Mesenteric fat pad (tissue), 1 donor: ENCODE measurements around the gene RFC2. TPM values are rescaled to one million over a fixed set of nuclear protein-coding genes. Genes with fewer than 3 reads are reported as not detected.
"Not testable (repeated sequence)": the region's sequence is repeated elsewhere in the genome, so short reads cannot be mapped to it uniquely, and the experiment has no call there.

Experiments used
- DNase-seq: peaks from one replicate; pipeline ENCODE4 v3.0.0-alpha.2; 2020; ENCODE audit warnings: low spot score
- total RNA-seq: library from RNA; stranded (reverse); fragmentation: NEBNext Ultra II Directional; extraction: Animal tissue kit (Norgen Biotek cat#: 25700); gene quantifications from one replicate; pipeline ENCODE4 v1.2.1, GENCODE V29; 2021
- donor health status: DM: yes; HTN: yes; CAD: no.

The RFC2 gene
- total RNA-seq, 1 donor from 2014 or later, result 16.9 TPM

DNA sequence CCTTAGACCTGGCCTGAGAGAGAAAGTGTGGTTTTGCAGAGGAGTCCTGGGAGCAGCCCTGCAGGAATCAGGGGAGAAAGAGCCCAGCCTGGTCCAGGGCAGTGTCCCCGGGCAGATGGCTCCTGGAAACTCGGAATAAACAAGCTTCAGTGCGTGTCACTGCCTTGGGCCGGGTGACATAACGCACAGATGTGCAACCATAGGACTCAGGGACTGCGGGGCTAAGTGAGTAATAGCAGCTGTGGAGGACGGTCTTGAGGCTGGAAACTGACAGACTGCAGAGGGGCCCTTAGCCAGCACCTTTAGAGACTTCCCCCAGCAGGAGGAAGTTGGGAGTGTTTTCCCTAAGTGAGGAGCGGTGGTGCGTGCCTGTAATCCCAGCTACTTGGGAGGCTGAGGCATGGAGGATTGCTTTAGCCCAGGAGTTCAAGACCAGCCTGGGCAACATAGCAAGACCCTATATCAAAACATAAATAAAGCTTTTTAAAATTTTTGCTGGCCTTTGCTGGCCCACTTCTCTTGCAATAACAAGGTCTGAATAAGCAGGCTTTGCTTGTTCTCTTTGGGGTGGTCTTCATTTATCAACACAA lies 29.8 kb upstream of the RFC2 start:
- no peak for DNase-seq

DNA sequence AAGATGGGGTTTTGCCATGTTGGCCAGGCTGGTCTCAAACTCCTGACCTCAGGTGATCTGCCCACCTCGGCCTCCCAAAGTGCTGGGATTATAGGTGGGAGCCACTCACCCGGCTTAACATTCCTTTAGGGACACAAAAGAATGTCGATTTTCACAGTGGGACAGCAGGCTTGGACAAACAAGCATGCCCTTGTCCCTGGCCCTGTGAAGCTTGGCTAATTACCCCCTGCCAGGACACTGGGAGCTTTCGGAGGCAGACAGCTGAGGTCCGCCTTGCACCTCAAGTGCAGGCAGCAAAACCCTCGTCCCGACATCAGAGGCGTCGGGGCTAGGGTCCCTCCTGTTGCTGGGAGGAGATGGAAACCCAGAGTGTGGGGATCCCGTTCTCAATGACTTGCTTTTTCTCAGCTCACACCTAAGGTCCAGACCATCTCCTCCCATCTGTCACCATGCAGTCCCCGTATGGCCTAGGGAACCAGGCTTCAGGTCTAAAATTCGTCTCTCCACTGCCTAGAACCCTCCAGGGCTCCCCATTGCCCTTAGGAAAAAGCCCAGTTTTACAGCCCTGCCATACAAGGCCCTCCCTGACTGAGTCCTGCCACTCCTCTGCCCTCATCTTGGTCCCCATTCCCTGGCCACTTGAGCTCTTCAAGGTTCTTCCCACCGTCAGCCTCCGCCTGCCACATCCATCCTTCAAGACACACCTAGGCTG lies 28.7 kb upstream of the RFC2 start:
- DNase-seq, result no peak

GRCh38 chr7:74280985-74281384 lies 26.8 kb upstream of the RFC2 start:
- no peak for DNase-seq

DNA sequence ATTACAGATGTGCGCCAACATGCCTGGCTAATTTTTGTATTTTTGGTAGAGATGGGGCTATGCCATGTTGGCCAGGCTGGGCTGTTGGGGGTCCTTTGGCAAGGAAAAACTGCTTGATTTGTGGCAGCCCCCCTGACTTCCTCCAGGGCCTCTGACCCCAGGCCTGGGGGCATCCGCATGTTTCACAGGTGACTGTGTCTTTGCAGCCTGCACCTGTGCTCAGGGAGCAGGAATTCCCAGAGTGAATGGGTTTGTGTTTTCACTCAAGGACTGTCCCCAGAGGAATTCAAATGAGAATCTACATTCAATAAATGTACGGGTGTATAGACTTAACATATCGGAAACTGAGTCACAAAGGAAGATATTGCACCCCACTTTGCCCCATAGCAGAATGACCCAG lies 23.4 kb upstream of the RFC2 start:
- DNase-seq, result no peak

DNA sequence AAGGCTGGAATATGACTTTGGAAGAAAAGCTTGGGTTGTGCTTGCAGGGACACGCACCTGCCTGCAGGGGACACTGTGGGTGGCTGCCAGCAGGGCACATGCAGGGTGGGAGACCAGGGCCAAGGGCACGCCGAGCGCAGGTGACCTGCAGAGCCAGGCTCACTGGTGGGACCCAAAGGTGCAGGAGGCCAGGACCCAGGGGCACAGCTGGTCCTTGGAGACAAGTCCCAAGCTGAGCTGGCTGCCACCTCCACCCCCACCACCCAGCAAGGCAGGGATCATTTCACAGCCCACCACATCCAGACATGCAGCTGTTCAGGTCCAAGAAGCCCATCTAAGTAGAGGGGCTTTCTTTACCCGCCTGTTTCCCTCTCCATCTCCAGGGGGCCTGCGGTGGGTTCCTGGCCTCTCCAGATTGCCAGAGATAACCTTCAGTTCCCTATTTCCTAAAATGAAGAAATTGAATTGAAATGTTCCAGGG lies 21.2 kb upstream of the RFC2 start:
- no peak for DNase-seq

- DNase-seq, result no peak
Measured at GRCh38 chr7:74272305-74273038, 18.3 kb upstream of the RFC2 start.

DNA sequence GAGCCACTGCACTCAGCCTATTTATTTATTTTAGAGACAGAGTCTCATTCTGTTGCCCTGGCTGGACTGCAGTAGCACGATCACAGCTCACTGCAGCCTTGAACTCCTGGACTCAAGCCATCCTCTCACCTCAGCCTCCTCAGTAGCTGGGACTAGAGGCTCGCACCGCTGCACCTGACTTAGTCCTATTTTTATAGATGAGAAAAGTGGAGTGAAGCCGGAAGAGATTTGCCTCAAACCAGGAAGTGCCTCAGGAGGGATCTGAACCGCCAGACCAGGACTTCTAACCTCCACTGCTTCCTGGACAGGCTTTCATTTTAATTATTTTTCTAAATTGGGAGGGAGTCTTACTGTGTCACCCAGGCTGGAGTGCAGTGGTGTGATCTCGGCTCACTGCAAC lies 17.5 kb upstream of the RFC2 start:
- DNase-seq, result no peak

DNA sequence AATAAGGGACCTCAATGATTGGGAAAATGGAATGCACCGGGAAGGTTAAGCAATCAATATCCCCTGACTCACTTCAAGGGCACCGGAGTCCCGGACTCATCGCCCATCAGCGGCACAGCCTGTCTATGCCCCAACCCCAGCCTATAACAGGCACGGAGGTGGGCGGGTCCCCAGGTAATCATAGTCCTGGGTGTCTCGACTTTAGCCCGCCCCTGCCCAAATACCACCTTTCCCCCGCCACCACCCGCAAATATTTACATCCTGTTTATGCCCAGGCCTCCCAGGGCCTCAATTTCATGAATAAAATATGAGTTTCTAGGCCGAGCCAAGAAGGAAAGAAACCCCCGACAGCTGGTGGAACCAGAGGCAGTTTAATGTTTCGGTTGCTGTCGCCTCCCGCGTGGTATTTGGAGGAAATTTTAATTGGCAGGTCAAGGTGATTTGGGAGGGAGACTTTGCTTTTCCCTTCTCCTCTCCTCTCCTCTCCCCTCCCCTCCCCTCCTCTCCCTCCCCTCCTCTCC lies 15.6 kb upstream of the RFC2 start:
- no peak for DNase-seq

GRCh38 chr7:74267756-74268565 lies 13.8 kb upstream of the RFC2 start:
- DNase-seq, result no peak

DNA sequence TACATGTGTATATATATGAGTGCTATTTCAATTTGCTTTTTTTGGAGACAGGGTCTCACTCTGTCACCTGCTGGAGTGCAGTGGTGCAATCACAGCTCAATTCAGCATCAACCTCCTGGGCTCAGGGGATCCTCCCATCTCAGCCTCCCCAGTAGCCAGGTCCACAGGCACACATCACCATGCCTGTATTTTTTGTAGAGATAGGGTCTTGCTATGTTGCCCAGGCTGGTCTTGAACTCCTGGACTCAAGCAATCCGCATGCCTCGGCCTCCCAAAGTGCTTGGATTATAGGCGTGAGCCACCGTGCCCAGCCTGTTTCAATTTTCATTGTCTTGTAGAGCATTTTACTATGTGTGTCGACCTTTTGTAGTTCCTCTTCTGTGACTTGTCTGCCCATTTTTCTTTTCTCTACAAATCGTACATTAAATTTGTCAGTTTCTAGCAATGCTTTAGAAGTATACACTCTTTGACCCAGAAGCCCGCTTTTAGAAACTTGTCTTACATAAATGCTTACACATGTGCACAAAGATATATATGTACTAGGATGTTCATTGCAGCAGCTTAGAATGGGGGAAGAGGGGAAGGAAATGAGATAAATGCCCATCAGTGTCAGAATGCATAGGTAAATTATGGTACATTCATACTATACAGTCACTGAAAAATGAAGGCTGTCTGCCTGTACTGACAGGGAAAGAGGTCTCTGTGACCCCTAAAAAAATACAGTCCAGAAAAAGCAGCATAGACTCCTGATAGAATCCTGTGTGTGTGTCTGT lies 12.2 kb upstream of the RFC2 start:
- DNase-seq, result no peak

GRCh38 chr7:74263399-74264120 lies 9.4 kb upstream of the RFC2 start:
- DNase-seq, result no peak

DNA sequence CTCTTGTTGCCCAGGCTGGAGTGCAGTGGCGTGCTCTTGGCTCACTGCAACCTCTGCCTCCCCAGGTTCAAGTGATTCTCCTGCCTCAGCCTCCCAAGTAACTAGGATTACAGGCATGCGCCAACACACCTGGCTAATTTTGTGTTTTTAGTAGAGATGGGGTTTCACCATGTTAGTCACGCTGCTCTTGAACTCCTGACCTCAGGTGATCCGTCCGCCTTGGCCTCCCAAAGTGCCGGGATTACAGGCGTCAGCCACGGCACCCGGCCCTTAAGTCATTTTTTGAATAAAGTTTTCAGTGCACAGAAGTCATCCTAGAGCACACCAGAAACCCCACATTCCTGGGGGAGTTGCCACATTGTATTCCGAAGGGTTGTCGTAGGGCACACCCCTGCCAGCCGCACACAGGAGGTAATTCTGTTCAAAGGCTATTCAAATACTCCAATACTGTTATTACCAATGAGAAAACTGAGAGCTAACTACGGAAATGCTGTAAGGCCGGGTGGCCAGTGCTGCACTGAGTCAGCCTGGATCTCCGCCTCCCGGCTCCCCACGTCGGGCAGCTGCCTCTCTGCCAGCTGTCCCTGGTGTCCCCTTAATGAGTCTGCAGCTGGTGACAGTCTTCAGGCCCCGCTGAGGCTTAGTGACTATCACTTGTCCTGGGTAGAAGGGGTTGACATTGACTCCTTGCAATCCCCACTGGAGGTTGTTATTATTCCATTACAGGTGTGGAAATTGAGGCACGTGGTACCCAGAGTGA lies 8.6 kb upstream of the RFC2 start:
- no peak for DNase-seq

DNA sequence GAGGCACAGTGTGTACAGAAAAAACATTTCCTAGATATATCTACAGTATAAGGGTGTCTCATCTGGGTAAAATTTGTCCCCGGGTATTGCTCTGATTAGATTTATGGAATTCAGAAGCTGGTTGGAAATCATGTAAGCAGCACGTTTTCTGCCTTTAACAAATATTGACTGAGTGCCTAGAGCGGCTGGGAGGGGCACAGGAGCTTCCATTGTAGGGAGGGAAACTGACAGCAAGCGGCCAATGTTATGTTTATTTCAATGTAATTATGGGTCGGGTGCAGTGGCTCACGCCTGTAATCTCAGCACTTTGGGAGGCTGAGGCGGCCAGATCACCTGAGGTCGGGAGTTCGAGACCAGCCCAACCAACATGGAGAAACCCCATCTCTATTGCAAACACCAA lies 4.4 kb upstream of the RFC2 start:
- DNase-seq, result no peak

DNA sequence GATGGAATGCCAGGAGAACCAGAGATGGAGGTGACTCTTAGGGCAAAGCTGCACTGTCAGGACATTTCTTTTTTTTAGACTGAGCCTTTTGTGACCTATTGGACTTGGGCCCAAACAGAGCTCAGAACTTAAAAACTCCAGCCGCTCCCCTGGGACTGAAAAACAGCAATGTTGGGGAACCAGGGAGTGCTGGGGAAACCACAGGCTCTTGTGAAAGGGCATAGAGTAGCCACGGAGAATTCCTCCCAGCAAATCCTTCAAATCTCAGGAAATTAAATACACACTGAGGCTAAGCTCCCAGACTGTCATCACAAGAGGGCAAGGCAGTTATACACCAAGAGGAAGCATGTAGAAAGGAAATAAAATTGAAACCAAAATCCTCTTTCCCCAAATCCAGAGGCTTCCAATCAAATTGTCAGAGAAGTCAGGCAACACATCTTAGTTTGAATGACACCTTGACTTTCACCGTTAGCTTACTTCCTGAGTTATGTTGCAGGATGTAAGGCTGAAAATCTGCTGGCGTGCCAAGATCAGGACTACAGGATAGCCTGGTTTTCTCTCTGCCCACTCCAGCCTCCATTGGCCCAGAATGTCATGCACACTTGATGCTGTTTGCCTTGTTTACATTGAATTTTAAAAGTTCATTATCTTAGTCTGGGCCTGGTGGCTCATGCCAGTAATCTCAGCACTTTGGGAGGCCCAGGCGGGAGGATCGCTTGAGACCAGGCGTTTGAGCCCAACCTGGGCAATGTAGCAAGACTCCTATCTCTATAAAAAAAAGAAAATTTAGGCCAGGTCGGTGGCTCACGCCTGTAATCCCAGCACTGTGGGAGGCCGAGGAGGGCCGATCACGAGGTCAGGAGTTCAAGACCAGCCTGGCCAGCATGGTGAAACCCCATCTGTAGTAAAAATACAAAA lies 2.6 kb upstream of the RFC2 start:
- DNase-seq, result no peak

GRCh38 chr7:74255461-74255860 lies 1.3 kb upstream of the RFC2 start:
- DNase-seq, result not testable (repeated sequence)

DNA sequence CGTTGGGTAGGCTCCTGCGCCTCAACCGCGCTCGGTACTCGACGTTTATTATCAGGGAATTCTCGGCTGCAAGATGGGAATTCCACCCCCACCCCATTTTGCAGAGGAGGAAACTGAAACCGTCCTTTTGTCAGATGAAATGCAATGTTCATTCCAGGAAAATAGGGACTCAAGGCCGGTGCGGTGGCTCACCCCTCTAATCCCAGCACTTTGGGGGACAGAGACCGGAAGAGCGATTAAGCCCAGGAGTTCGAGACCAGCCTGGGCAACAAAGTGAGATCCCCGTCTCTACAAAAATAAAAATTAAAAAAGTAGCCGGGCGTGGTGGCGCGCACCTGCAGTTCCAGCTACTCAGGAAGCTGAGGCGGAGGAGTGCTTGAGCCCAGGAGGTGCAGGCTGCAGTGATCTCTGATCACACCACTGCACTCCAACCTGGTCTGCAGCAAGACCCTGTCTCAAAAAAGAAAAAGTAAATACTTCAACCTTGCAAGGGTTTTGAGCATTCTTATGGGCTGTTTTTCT lies 720 bp upstream of the RFC2 start:
- DNase-seq, result no peak

DNA sequence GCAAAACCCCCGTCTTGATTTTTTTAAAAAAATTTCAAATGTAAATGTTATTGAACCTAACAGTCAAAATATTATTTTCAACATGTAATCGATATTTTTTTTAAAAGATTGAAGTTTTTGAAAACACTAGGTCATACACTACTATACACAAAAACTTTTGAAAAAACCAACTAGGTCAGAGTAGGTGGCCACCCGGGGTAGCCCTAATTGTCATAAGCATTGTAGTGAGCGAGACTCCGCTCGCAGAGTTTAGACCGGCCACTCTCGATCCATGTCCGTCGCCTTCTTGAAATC lies 417 bp downstream of the RFC2 start:
- DNase-seq, result no peak

DNA sequence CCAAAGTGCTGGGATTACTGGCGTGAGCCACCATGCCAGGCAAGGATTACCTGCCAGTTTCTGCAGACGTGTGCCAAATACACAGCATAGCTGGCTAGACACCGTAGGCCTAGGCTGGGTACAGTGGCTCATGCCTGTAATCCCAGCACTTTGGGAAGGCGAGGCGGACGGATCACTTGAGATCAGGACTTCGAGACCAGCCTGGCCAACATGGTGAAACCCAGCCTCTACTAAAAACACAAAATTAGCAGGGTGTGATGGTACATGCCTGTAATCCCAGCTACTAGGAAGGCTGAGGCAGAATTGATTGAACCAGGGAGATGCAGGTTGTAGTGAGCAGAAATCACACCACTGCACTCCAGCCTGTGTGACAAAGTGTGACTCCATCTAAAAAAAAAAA lies 868 bp downstream of the RFC2 start:
- DNase-seq, result no peak
